GM18502 (cell line): ENCODE measurements around the gene PCGF5.
"Not testable (repeated sequence)": the region's sequence is repeated elsewhere in the genome, so short reads cannot be mapped to it uniquely, and the experiment has no call there.

Source experiments
- ATAC-seq: cut with Tn5 transposase; IDR thresholded peaks from one replicate; pipeline ENCODE4 v1.9.1; 2021; ENCODE audit warnings: mild to moderate bottlenecking; ENCODE audit not compliant: unreplicated experiment, poor library complexity

The PCGF5 gene

DNA sequence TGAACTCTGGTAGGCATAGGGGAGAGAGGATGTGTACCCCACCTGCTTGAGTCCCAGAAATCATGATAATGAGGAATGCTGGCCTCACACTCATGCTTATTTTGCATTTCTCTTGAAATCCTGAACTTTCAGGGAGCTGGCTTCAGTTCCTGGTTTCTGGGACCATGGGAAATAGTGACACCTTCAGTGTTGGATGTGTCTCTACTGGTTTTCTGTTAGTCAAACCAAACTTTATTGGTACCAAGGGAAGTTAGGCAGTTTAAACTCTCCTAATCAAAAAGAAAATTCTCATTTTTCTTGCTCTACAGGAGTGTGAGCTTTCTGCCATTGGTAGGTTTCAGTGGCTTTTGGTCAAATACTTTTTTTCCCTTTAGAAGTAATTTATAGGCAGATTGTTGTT, 11.8 kb upstream of the PCGF5 start:
- ATAC-seq = no peak

- peak; percentile 4 for ATAC-seq
Observed at GRCh38 chr10:91210014-91210413, 10.4 kb upstream of the PCGF5 start.

DNA sequence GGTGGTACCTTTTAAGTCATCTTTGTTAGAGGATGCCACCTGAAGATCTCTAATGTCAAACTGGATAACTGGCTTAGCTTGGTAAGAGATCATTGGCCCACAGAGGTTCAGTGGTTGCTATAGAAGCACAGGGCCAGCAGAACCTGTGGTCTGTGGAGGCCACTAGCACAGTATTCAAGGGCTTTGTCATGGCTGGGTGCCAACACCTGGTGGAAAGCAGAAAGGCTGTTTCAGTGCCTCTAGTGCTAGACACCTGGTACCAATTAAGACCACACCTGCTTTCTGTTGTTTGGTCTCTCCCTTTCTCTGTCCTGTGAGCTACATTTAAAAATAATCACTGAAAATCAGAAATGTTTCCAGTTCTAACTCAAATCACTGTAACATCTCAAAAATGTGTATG, 10.0 kb upstream of the PCGF5 start:
- ATAC-seq = peak; percentile 79

- no peak for ATAC-seq
Observed at GRCh38 chr10:91211675-91212074, 8.8 kb upstream of the PCGF5 start.

GRCh38 chr10:91214911-91215310, 5.6 kb upstream of the PCGF5 start:
- no peak for ATAC-seq

GRCh38 chr10:91215384-91215783, 5.1 kb upstream of the PCGF5 start:
- no peak for ATAC-seq

DNA sequence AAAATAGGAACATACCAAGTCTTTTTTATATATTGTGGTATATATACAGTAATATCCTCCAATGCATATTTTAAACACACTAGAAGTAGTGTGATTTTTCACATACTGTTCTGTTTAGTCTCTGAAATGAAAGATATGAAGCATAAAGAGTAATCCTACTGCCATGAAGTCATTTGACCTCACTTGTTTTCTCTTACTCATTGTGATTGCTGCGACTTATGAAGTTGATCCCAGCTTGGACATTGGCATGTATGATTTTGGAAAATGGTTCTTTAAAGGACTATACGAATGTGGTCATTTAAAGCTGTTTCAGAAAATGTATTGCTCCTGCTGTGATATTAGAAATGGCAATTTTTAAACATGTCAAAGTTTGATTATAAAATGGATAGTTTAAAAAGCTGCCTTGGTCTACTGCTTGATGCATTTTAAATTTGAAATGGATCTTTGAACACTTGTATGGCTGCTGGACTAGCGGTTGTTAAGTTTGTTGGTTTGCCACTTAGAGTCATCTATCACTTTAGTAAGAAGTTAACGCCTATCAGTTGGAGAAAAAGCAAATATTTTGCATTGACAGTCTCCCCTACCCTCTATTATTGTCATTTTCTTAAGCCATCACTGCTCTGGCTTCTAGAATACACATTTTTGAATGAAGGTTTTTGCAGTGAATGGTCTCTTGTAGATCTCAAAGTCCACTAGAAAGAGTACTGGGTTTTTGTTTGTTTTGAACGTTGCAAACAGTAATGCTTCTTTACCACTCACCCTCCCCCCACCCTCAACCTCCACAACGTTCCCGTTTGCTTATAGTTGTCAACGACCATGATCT, 881 bp upstream of the PCGF5 start:
- no peak for ATAC-seq

- peak; percentile 42 for ATAC-seq
Observed at GRCh38 chr10:91220954-91221675, 652 bp downstream of the PCGF5 start.

GRCh38 chr10:91226093-91226492, 5.6 kb downstream of the PCGF5 start:
- no peak for ATAC-seq

- no peak for ATAC-seq
Observed at GRCh38 chr10:91227576-91227975, 7.1 kb downstream of the PCGF5 start.

DNA sequence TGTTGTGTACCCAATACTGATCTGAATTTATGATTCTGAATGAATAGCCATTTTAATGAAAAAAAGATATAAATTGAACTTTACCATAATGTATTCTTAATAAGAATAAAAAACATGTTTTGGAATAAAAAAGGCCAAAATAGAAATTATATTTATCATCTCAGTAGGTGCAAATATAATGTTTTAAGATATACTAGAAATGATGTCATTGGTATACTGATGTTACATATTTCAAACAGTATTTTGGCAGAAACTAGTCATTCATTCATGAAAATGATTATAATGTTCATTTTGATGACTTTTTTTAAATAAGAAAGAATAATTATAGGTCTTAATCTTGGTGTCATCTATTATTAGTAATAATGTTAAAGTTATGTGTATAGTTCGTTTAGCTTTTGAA, 9.2 kb downstream of the PCGF5 start:
- ATAC-seq = no peak

DNA sequence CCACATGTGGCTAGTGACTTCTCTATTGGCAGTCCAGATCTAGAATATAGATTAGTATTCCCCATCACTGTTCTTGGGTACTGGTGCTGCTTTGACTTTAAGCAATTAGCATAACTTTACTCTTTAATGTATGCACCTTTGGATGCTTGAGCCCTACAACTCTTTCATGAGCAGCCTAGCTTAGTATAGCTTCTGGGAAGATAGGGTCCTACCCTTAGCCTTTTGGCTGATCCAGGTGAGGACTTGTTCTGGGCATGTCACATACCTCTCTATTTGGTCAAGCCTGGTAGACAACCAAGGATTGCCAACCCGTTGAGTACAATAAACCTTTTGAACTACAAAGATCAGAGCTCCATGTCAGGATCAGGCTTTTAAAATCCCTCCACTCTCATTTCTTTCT, 17.7 kb downstream of the PCGF5 start:
- no peak for ATAC-seq

- no peak for ATAC-seq
Observed at GRCh38 chr10:91239789-91240188, 19.3 kb downstream of the PCGF5 start.

DNA sequence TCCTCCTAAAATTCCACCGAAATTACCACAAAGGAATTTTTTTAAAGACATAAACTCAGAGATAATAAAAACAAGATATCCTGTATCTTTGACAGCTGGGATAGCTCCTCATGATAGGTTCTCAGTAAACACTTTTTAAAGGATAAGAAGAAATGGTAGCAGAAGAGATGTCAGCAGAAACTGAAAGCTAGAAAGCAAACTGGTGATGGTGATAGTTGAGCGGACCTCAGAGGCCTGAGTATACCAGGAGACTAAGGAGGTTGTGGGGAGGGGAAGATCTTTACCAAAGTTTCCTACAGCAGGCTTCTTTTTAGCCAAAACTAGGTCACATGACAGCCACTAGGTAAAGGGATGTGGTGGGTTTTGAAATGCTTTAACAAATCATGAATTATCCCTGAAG, 22.5 kb downstream of the PCGF5 start:
- no peak for ATAC-seq

- no peak for ATAC-seq
Observed at GRCh38 chr10:91247360-91248111, 27.1 kb downstream of the PCGF5 start.

GRCh38 chr10:91249700-91250099, 29.2 kb downstream of the PCGF5 start:
- no peak for ATAC-seq

DNA sequence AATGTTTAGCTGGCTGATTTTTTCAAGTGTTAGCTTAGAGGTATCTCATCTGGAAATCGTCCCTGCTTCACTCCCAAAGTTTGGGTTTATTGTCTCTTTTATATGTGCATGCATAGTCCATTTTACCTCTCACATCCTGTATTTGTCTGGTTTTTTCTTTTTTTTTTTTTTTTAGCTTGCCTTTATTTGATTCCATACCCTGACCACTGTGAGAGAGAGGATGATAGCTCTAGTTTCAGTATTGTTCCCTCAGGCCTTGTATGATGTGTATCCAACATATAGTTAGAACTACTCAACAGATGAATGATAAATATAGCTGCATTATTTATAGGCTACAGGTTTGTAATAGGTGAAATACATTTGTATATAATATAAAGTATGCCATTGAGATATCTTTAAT, 29.9 kb downstream of the PCGF5 start:
- ATAC-seq = no peak

DNA sequence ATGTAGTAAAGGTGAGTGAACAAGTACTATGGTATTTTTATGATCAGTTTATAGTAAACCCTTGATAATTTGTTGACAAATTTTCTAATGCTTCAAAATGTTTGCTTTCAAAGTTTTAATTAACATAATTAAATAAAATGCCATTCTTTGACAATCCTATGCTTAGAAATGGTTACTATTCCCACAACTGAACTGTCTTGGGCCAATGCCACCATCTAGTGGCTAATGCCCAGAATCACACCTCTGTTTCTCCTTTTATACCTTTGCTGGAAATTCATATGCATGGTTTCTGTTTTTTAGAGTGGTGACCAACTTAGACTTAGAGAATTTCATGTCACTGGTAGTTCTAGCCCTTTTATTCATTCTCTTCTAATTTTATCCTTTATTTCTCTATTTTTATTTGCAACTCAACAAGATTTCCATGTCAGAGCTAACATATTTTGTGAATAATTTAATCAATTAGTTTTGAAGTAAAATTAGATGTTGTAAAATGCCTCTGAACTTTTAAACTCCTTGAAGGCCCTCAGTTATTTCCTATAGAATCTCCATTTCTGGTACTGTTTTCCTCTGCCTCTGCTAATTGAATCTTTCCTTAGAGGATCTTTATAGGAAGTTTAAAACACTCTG, 31.1 kb downstream of the PCGF5 start:
- no peak for ATAC-seq

DNA sequence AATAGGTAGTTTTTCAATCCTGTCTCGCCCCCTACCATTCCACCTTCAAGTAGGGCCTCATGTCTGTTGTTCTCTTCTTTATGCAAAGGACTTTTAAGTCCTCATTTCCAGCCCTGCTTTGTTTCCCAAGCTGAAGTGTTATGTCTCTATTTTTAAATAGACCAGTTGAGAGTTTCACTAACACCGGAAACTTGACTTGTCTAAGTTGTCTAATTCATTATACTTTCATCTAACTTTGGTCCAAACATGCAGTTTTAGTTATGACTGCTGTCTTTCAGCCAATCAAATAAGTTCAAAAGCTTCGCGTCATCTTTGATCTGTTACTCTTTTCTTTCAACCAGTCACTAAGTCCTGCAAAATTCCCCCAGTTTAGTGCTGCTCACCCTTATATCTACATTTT, 32.8 kb downstream of the PCGF5 start:
- no peak for ATAC-seq

DNA sequence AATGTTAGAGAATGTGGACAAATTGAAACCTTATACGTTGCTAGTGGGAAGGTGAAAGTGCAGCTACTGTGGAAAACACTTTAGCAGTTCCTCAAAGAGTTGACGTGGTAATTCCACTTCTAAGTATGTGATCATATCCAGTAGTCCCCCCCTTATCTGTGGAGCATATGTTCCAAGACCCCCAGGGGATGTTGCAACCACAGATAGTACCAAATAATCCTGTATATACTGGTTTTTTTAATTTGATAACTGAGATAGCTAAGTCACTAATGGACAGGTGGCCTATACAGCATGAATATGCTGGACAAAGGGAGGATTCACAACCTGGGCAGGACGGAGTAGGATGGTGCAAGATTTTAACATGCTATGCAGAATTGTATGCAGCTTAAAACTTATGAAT, 36.8 kb downstream of the PCGF5 start:
- no peak for ATAC-seq

DNA sequence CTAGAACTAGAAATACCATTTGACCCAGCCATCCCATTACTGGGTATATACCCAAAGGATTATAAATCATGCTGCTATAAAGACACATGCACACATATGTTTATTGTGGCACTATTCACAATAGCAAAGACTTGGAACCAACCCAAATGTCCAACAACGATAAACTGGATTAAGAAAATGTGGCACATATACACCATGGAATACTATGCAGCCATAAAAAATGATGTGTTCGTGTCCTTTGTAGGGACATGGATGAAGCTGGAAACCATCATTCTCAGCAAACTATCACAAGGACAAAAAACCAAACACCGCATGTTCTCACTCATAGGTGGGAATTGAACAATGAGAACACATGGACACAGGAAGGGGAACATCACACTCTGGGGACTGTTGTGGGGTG, 40.0 kb downstream of the PCGF5 start:
- not testable (repeated sequence) for ATAC-seq
